GM21786 (cell line): ENCODE results near the gene SNX15.

Source experiments
- ATAC-seq: cut with Tn5 transposase; IDR thresholded peaks from one replicate; pipeline ENCODE4 v1.9.1; 2021; ENCODE audit not compliant: unreplicated experiment

SNX15 gene

DNA sequence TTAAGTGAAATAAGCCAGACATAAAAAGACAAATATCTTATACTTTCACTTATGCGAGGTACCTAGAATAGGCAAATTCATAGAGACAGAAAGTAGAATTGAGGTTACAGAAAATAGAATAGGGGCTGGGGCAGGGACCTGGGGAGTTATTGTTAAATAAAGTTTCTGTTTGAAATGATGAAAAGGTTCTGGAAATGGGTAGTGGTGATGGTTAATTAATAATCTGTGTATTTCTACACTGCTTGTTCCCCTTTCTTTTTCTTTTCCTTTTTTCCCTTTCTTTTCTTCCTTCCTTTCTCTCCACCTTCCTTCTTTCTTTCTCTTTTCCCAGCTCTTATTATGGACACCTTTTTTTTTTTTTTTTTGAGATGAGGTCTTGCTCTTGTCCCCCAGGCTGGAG is 28.3 kb downstream of the SNX15 start:
- ATAC-seq, result no peak

DNA sequence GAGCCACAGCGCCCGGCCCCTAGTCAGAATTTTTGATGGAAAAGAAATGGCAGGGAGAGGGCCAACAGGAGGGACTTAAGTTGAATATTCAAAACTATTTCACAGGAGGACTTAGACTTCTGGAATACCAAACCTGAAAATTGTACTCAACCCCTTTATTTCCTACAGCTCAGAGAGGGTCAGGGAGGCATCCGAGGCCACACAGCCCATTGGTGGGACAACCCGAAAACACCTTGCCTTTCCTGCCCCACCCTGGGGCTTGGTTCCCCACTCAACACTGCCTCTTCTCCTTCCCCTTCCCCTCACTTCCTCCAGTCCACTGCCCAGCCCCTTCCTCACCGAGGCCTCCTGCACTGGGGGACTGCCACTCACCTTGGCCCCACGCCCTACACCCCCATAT is 29.8 kb downstream of the SNX15 start:
- no peak for ATAC-seq

DNA sequence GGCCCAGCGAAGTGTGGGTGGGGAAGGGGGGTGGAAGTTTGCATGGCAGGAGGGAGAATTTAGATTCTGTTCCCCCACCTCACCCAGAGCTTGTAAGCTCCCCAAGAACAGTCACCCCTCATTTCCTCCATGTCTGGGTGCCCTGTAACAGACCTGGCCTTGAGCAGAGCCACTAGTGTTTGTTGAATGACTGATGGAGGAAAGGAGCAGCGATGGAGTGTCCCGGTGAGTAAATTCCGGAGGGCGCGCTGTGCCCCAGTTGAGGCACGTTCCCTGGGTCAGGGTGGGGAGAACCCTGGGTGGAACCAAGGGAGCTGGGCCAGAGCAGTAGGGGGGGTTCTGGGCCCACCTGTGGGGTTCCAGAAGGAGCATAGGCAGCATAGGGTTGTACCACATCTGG is 30.3 kb downstream of the SNX15 start:
- no peak for ATAC-seq

DNA sequence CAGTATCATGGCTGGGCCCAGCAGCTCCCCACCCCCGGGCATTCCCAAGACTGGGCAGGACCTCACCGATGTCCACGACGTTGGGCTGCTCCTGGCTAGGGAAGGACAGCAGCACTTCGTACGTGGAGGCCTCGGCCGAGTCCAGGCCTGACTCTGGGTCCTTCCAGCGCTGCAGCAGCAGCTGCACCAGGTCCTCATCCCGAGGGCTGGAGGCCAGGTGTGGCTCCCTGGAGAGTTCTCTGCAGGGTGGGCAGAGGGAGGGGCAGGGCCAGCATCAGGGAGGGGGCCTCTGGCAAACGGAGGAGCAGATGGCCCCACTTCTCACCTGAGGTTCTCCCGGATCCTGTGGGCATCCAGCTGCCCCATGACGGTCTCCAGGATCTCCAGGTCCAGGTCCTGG is 30.8 kb downstream of the SNX15 start:
- no peak for ATAC-seq

DNA sequence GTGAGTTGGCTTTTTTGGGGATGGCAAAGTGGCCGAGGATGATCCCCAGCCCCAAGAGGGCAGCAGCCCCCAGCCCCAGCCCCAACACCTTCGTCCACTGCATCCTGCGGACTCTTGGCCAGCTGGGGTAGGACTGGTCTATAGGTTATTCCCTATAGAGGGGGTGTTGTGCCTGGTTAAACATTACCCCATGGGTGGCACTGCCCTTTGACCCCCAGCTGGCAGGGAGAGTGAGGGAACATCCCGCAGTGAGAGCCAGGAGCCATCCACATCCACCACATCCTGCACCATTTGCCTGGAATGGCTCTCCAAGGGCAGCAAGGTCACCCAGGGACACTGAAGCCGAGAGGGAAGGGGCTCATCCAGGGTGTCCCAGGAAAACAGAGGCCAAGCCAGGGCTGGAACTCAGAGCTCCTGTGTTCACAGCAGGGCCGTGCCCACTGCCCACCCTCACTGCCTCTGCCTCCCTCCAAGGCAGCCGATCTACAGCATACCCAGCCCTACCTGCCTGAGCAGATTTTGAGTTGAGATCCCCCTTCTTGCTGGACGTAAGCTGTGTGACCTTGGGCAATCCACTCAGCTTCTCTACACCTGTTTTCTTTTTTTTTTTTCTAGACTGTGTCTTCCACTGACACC is 31.3 kb downstream of the SNX15 start, which contains the start of gene NAALADL1:
NAALADL1 (minus strand) TSS at position 135 of the 636 bp plus-strand sequence; CDS start at position 103, 32 bp downstream.
- no peak for ATAC-seq

DNA sequence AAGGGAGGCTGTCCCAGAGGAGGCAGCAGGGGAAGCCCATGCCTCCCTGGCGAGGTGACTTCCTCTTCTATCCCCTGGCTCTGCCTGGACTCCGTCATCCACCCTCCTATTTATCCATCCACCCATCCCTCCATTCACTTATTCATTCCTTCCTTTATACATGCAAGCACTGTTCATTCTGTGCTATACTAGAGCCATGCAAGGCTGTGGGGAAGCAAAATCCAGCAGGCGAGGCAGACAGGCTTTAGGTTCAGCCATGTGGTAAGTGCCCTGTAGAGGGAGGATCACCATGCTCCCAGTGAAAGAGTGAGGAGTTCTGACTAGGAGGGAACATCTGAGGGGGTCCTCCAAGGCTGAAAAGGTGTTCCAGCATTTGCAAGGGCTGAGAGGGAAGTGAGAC is 32.3 kb downstream of the SNX15 start:
- ATAC-seq, result no peak

DNA sequence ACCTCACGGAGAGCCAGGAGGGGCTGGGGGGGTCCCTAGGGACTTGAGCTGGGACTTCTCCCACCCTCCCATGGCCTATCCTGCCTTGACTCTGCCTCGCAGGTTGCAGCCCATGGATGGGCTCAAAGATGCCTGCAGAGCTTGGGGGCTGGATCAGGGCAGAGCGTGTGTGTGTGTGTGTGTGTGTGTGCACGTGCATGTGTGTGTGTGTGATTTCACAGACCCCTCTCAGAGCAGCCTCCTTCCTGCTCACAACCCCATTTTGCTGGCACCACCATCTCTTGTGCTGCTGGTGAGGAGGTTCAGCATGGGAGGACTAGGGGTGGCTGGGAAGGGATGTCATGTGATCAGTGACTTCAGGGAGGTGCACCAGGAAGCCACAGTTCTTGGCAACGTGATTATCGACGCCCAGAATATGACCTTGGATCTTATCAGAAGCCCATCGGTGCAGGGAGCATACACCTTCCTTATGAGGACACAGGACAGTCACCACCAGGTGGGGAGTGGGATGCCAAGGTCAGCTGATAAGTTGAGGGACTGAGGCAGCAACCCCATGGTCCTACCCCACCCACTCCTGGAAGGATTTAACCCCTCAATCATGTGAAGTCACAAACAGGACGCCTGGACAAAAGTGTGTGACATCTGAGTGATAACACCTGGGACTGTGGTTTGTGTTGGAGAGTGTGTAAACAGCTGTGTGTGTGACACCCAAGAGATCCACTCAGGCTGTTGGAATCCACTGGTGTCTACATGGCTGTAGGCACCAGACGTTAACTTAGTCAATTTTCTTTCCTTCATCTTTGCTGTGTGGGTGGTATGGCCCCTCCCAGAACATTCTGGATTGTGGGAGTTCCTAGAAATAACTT is 33.0 kb downstream of the SNX15 start:
- no peak for ATAC-seq

DNA sequence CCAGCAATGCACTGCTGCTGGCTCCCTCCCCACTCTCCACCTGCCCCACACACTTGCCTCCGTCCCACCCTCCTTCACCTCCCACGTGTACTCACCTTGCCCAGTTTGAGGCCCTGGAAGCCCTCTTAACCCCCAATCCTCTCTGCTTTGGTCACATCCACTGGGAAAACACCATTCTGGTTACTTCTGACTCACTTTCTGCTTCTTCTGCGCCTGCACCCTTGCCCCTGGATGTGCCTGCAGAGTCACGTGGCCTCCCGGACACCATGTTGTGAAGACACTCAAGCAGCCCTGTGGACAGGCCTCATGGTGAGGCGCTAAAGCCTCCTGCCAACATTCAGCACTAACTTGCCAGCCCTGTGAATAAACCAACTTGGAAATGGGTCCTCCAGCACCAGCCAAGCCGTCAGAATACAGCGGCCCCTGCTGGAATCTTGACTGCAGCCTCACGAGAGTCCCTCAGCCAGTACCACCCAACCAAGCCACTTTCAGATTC is 33.7 kb downstream of the SNX15 start:
- ATAC-seq, result no peak

DNA sequence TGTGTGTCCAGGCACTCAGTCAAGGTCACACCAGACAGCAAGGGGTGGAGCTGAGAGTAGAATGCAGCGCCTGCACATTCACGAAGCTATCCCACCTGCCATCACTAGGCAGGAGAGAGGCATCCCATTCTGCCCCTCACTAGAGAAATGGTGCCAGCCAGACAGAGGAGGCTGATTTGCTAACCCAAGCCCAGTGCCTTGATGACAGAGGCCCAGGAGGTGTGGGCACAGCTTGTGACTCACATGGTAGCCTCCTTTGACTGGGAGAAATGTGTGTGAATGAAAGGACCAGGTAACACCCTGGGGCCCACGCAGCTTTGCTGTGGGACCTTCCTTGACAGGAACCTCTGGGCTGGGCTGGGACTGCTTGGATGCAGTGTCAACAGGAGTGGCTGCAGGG is 36.3 kb downstream of the SNX15 start:
- ATAC-seq, result no peak

DNA sequence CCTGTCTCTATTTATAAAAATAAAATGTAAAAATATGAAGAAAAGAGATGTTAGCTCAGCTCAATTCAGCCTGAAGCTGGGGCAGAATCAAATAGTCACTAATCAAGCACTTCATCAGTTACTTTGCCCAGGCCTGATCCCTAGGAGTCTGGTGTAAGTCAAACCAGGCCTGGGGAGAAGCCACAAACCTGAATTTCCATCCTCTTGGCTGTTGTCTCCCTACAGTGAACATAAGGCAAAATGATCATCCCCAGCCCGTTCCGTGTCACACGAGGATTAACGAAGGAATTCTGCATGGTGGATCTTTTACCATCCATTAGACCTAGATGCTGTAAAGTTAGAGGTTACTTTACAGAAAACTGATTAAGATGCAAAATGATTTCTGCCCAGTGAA is 37.6 kb downstream of the SNX15 start:
- ATAC-seq, result no peak

DNA sequence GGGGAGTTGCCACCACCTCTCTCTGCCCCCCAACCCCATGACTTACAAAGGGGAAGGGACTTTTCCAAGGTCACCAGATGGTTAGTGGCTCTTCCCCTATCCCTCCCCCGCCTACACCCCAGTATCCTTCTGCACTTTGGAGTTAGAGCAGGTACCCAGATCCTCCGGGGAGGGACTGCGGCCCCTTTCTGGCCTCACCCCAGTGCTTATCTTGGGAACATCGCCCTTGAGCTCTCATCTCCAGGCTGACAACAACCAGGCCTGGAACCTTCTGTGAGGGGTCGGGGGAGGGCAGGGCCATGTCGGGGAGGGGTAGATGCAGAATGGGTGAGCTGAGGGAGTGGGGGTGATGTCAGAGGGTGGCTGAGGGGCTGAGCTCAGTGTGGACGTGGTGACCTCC is 38.6 kb downstream of the SNX15 start:
- ATAC-seq, result no peak

DNA sequence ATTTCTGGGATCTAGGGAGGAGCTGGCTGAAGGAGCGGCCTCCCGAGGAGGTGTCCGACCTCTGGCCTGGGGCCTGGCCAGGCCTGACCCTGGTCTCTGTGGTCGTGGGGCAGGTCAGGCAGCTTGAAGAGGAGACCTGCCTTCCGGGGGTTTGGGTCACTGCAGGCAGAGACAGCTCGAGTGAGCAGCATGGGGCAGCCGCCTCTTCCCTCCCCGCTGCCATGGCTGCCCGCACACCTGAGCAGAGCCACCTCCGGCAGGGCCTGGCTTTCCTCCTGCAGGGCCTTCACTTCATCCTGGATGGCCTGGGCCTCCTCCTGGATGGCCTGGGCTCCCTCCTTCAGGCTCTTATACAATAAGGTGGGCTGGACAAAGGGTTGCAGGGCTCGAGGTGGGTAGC is 39.1 kb downstream of the SNX15 start:
- ATAC-seq, result no peak

DNA sequence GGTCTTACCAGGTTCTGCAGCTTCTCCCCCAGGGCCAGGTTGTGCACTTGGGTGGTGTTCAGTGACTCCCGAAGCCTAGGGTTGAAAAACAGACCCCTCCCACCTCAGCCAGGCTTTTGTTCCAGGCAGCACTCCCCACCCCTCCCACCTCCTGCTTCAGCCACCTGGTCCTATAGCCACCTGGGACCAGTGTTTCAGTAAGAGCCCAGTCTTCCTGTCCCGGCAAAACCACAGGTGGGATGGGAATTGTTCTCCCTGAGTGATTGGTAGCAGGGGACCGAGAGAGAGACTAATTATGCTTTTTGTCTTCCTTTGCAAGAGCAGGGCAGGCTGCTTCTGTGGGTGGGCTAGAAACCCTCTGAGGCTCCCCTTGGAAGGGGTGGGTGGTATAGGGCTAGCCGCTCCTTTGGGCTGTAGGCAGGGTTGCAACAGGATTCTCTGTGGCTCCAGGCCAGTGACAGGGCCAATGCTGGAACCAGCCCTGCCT is 39.6 kb downstream of the SNX15 start:
- no peak for ATAC-seq

DNA sequence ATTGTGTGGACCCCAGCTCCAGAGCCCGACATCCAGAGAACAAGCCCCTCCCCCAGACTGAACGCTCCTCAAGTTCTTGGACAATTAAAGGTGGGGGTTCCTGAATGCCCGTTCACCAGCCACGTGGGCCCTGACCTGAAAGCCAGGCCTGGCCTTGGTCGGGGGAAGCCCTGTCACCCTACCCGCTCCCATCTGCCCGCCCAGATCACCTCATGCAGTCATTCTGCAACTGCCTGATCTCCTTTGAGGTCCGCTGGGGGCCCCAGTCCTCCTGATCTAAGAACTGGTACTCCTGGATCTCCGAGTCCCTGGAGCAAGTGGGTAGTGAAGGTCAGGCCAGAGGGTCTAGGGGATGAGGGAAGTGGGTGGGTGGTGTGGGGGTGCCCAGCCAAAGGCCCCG is 40.2 kb downstream of the SNX15 start:
- no peak for ATAC-seq

DNA sequence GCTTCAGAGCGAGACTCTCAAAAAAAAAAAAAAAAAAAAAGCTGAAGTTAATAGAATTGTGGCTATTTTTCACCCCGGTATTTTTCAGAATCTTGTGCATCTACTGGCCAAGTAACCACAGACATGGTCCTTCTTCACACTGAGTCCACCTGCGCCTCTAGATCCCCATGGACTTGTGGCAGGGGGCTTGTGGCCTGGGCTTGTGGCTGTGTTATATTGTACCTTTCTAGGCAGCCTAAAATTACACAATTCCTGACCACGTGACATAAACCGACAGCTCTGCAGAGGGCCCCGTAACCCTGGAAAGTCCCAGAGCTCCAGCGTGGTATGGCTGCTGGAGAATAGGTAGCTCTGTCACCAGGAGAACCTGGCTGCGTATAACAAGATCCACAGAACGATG is 42.0 kb downstream of the SNX15 start:
- ATAC-seq, result no peak

DNA sequence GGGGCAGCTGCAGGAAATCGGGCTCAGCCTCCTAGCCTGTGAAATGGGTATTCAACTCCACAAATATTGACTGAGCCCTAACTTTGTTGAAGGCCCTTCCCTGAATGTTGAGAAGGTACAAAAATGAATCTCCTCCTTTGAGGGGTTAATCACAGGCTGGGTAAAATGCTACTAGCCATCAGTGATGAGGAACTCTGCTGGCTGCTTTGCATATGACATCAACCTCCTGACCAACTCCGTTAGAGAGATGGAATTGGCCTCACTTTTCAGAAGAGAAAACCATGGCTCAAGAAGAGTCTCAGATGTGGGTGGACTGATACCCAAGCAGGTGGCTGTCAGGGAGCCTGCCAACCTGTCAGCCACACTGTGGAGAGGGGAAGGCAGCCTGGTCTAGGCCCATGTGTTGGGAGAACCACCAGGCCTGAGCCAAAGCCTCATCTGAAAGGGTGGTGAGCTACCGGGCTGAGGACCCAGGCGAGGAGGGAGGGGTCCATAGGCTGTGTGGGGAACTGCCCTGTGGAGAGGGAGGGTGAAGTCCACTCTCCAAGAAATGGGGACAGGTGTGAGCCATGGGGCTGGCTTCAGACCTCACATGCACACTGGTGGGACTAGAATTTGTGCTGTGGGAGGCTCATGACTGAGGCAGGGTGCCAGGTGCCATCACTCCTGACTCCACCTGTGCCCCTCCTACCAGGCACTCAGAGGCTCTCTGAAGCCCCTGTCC is 44.8 kb downstream of the SNX15 start:
- no peak for ATAC-seq

DNA sequence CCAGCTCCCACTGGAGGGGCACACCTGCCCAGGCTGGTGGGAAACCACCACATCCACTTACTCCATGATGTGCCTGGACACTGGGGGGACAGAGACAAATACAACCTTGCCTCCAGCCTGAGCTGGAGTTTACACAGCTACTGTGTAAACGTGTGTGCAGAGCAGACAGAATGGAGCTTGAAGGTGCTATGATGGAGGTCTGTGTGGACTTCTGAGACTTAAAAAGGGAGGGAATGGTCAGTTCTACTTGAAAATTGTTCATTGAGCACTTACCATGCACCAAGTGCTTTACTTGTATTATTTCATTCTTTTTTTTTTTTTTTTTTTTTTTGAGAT is 45.4 kb downstream of the SNX15 start:
- no peak for ATAC-seq

DNA sequence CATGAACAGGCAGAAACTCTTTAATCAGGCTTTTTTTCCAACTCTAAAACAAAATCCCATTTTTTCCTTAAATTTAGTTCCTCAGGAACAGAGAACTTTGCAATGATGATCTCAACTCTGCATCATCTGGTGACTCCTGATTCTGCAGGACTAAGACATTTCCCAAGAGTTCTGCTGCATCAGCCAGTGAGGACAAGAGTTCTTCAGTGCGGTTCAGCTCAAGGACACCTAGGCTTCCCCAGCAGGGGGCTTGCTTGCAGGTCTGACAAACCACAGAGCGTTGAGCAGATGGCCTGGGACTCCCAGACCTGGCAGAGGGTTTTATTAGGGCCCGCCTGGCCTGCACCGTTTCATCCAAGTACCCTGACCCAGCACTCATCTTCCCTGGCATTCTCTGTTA is 50.2 kb downstream of the SNX15 start:
- no peak for ATAC-seq

DNA sequence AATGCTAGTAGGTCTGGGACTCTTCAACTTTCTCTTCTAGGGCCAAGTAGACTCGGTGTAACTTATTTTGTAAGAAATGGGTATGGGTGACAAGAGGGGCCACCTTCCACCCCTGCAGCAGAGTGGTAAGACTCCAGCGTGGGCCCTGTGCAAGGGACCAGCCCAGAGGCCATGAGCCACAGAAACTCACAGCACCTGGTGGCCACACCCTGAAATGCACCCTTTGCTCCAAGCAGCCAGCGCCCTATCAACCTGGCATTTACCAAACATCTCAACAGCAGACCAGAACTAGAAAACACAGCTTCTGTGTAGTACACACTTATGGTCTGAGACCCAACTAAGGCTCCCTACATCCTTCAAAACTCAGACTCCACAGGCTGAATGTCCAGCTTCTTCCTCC is 50.9 kb downstream of the SNX15 start:
- ATAC-seq, result peak; percentile 53

DNA sequence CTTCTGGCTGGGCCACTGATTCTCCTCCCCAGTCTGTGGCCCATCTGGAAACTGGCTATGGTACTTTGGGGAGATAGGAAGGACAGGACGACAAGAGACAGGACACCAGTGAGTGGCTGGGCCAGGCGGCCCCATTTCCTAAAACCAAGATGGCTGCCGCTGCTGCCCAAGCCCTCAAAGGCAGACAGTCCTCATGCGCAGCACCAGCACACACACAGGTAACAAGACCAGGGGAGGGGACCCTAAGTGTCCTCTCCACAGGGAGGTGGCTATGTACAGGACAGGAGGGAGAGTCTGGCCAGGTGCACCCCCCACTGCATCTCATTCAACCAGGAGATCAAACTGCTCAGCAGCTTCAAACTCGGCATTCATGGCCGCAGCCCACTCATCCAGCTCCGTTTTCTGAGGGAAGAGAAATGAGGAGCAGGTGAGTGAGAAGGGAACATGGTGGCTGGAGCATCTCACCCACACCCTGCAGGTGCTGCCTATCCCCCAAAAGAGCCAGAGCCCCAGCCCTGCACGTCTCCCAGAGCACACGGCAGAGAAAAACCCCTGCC is 51.6 kb downstream of the SNX15 start:
- ATAC-seq, result no peak

DNA sequence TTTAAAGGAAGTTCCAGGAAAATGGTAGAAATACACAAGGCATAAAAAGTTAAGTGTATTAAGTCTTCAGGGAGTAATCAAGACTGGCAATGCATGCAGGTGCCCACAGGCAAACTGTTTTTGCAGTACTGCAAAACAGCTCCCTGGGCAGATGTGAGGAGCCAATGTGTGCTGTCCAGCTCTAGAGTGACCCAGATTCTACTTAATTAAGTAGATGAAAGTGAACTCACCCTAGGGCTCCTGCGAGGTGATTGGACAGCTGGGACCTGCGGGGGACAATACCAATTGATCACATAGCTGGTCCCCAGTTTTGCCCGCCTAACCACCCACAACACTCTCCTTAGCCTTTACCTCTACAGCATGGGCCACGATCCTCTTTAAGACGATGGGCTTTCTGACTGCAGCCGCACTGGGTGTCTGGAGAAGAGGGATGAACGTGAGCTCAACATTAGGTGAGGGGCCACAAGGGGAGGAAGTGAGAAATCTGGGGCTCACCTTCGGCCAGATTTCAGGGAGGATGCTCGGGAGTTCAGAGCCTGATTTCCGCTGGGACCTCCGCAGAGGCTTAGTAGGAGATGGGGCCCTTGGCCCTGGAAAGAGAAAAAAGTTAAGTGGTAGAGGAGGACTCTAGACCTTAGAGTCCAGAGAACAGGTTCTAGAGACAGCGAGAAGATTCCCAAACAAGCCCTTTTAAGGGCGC is 56.0 kb downstream of the SNX15 start:
- ATAC-seq, result no peak
